Neutrophil (primary cell): ENCODE data around the gene C18orf32.
"Not testable (repeated sequence)": the region's sequence is repeated elsewhere in the genome, so short reads cannot be mapped to it uniquely, and the experiment has no call there.

Experiments used
- H3K27ac ChIP-seq: fragments of 200-600 bp; sonication (generic); 2 replicates; pipeline ENCODE4 v1.5.1; 2016; ENCODE audit warnings: mild to moderate bottlenecking, moderate library complexity
- H3K27me3 ChIP-seq: fragments of 200-600 bp; sonication (generic); 2 replicates; pipeline ENCODE4 v1.6.0; 2016; ENCODE audit warnings: mild to moderate bottlenecking
- H3K36me3 ChIP-seq: fragments of 200-600 bp; sonication (generic); 2 replicates; pipeline ENCODE4 v1.5.1; 2017
- H3K4me1 ChIP-seq, 2 experiments: fragments of 200-600 bp in 1 of 2; sonication (generic) in 1 of 2; 1 replicate in 1 of 2; 2 replicates in 1 of 2; pipeline versions ENCODE4 v1.5.1 to v1.6.1; 2013 to 2016; ENCODE audit warnings: low read depth in 1 of 2, low read length in 1 of 2, mild to moderate bottlenecking in 1 of 2, moderate library complexity in 1 of 2; ENCODE audit not compliant: control insufficient read depth in 1 of 2, insufficient read depth in 1 of 2
- H3K4me3 ChIP-seq, 2 experiments: fragments of 200-600 bp in 1 of 2; sonication (generic) in 1 of 2; 1 replicate in 1 of 2; 2 replicates in 1 of 2; pipeline ENCODE4 v1.5.1; 2013 to 2016; ENCODE audit warnings: low read depth in 1 of 2, low read length in 1 of 2, mild to moderate bottlenecking in 1 of 2, moderate library complexity in 1 of 2
- H3K9me3 ChIP-seq: fragments of 200-600 bp; sonication (generic); 2 replicates; pipeline ENCODE4 v1.5.1; 2016
- TF ChIP-seq, protein P1 (sequence below): fragments of 200-600 bp; sonication (generic); IDR thresholded peaks from 2 replicates; pipeline ENCODE4 v1.5.1; 2016; ENCODE audit warnings: antibody characterized with exemption

The C18orf32 gene

DNA sequence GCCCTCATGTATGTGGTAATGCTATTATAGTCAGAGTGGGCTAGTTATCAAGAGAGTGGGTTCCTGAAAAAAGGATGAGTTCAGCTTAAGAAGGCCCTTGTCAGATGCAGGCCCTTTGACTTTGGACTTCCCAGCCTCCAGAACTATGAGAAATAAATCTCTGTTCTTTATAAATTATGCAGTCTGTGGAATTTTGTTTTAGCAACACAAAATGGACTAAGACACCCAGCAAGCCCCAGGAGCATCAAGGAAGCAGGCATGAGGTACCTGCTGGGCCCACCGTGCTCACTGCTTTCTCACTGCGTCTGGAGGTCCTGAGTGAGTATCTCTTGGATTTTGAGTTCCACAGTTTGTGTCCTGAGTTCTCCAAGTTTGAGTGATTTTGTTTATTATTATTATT lies 38.9 kb upstream of the C18orf32 start:
- H3K4me3 ChIP-seq, result no peak overlapping the region
- no peak overlapping the region for H3K27ac ChIP-seq
- H3K4me1 ChIP-seq, result no peaks in the 10 kb centered on the region
- TF ChIP-seq, protein P1, sequence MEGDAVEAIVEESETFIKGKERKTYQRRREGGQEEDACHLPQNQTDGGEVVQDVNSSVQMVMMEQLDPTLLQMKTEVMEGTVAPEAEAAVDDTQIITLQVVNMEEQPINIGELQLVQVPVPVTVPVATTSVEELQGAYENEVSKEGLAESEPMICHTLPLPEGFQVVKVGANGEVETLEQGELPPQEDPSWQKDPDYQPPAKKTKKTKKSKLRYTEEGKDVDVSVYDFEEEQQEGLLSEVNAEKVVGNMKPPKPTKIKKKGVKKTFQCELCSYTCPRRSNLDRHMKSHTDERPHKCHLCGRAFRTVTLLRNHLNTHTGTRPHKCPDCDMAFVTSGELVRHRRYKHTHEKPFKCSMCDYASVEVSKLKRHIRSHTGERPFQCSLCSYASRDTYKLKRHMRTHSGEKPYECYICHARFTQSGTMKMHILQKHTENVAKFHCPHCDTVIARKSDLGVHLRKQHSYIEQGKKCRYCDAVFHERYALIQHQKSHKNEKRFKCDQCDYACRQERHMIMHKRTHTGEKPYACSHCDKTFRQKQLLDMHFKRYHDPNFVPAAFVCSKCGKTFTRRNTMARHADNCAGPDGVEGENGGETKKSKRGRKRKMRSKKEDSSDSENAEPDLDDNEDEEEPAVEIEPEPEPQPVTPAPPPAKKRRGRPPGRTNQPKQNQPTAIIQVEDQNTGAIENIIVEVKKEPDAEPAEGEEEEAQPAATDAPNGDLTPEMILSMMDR, result no peak
- H3K36me3 ChIP-seq, result no peaks in the 10 kb centered on the region
- H3K27me3 ChIP-seq, result no peaks in the 10 kb centered on the region
- H3K9me3 ChIP-seq, result no peaks in the 10 kb centered on the region

DNA sequence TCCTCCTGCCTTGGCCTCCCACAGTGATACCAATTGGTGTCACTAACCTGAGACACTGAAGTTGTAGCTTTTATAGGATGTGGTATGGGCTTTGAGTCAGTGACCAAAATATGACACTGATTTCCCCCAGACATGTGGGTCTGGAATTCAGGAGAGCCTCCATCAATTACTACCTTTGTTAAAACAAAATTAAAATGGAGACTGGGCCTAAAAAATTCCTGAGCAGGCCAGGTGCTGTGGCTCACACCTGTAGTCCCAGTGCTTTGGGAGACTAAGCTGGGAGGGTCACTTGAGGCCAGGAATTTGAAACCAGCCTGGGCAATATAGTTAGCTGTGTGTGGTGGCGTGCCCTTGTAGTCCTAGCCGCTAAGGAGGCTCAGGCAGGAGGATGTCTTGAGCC lies 37.9 kb upstream of the C18orf32 start:
- Histone ChIP-seq H3K27ac (no peak overlapping the region), H3K4me1 (no peaks in the 10 kb centered on the region), H3K27me3 (no peaks in the 10 kb centered on the region), H3K4me3 (no peak overlapping the region), H3K36me3 (no peaks in the 10 kb centered on the region), H3K9me3 (no peaks in the 10 kb centered on the region)
- TF ChIP-seq, protein P1, result no peak

DNA sequence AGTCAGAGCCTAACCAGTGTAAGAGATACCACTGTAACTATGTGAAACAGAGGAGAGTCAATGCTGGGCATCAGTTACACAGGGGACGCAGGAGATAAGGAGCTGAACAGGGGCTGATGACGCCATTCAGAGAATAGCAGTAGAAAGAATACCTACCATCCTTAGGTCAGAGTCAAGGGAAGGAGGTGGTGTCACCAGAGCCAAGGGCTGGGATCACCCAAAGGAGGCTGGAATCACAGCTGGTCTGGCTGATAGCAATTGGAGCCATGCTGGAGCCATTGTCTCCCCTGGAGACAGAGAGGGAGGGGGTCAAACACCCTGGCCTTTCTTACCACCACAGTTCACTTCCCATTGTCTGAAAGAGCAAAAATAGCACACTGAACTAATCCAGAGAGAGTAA lies 37.3 kb upstream of the C18orf32 start:
- Histone ChIP-seq H3K4me3 (no peak overlapping the region), H3K27me3 (no peaks in the 10 kb centered on the region), H3K4me1 (no peaks in the 10 kb centered on the region), H3K36me3 (no peaks in the 10 kb centered on the region), H3K27ac (no peak overlapping the region), H3K9me3 (no peaks in the 10 kb centered on the region)
- TF ChIP-seq, protein P1, result no peak

DNA sequence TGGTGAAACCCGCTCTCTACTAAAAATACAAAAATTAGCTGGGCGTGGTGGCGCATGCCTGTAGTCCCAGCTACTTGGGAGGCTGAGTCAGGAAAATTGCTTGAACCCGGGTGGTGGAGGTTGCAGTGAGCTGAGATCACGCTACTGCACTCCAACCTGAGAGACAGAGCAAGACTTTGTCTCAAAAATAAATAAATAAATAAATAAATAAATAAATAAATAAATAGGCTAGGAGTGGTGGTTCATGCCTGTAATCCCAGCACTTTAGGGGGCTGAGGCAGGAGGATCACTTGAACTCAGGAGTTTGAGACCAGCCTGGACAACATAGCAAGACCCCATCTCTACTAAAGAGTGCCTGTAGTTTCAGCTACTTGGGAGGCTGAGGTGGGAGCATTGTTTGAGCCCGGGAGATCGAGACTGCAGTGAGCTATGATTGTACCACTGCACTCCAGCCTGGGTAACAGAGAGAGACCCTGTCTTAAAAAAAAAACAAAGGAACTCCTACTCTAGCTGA lies 36.6 kb upstream of the C18orf32 start:
- H3K27me3 ChIP-seq, H3K4me1 ChIP-seq, H3K27ac ChIP-seq, H3K36me3 ChIP-seq, H3K4me3 ChIP-seq, H3K9me3 ChIP-seq: not testable (repeated sequence)

DNA sequence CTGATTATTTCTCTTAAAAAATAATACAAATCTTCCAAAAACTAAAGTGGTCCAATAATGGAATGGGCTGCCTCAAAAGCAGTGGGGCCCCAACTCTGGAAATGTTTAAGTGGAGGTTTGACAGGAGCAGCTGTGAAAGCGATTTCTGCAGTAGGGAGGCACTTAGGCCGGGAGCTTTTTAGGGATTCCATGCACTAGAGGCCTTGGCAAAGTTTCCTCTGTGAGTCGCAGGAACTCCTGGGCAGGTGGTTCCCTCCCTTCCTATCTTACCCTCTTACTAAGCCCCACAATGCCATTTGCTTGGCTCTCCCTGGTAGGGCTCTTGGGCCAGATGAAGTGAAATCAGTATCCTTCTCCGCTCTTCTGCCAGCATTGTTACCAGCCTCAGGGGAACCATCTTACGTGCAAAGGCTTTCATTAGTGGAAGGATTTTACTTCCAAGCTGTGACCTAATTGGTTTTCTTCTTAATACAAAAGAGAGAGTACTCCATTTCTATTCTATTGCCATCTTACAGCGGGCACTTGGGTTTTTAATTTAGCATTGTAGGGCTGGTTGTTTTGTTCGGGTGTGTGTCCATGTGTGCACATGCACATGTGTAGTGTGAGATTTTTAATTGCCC lies 34.3 kb upstream of the C18orf32 start:
- Histone ChIP-seq H3K4me3 (no peak overlapping the region), H3K27me3 (no peaks in the 10 kb centered on the region), H3K4me1 (no peaks in the 10 kb centered on the region), H3K9me3 (no peaks in the 10 kb centered on the region), H3K27ac (no peak overlapping the region), H3K36me3 (no peaks in the 10 kb centered on the region)
- TF ChIP-seq, protein P1, result no peak

DNA sequence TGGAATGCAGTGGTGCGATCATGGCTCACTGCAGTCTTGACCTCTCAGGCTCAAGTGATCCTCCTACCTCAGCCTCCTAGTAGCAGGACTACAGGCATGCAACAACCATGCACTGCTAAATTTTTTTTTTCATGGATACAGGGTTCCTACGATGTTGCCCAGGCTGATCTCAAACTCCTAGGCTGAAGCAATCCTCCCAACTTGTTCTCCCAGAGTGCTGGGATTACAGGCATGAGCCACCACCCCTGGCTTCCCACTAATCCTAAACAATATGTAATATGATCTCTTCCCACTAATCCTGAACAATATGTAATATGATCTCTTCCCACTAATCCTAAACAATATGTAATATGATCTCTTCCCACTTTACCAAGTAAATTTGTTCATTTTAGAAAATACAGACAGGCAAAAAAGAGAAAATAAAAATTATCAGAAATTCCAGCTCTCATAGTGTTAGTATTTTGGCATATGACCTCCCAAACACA lies 33.7 kb upstream of the C18orf32 start:
- no peaks in the 10 kb centered on the region for H3K9me3 ChIP-seq
- TF ChIP-seq, protein P1, result no peak
- no peaks in the 10 kb centered on the region for H3K27me3 ChIP-seq
- no peak overlapping the region for H3K27ac ChIP-seq
- no peak overlapping the region for H3K4me3 ChIP-seq
- no peaks in the 10 kb centered on the region for H3K4me1 ChIP-seq
- H3K36me3 ChIP-seq, result no peaks in the 10 kb centered on the region
